ENCODE data around the gene OGFOD3.

The OGFOD3 gene

GRCh38 chr17:82353484-82353883, 64.9 kb downstream of the OGFOD3 start:
- Histone ChIP-seq H3K36me3 (replicated peaks; ENCODE audit: low read depth, low read length) (no peaks in the 10 kb centered on the region), H4K20me1 (ENCODE audit: insufficient read depth, low read length) (no peaks in the 10 kb centered on the region), H3K27ac (ENCODE audit: low read length) (no peak overlapping the region), H3K9ac (ENCODE audit: low read length) (no peak overlapping the region), H3K4me2 (ENCODE audit: low read length) (no peak overlapping the region), H3K9me3 (ENCODE audit: insufficient read depth, low read length) (no peaks in the 10 kb centered on the region), H3K4me1 (ENCODE audit: low read length) (peaks cover 56% of the 10 kb centered on the region), H3K27me3 (ENCODE audit: low read depth, low read length) (peaks cover 5% of the 10 kb centered on the region), H3K4me3 (ENCODE audit: low read length) (no peak overlapping the region), H3K79me2 (ENCODE audit: low read length) (no peaks in the 10 kb centered on the region), H2AFZ (ENCODE audit: low read depth, low read length) (no peak overlapping the region)
- TF ChIP-seq CTCF (IDR thresholded peaks at IDR 0.05; ENCODE audit: low read depth, low read length) (no peak), EZH2phosphoT487 (IDR thresholded peaks at IDR 0.05; ENCODE audit: low read depth) (no peak)

GRCh38 chr17:82351713-82352488, 66.5 kb downstream of the OGFOD3 start:
- H4K20me1 ChIP-seq (ENCODE audit: insufficient read depth, low read length) = no peaks in the 10 kb centered on the region
- peak overlapping the region; percentile 21; the same call in 1 of the 2 replicates for H3K4me3 ChIP-seq (ENCODE audit: low read length)
- H3K4me1 ChIP-seq (ENCODE audit: low read length) = peaks cover 40% of the 10 kb centered on the region
- no peaks in the 10 kb centered on the region for H3K9me3 ChIP-seq (ENCODE audit: insufficient read depth, low read length)
- TF ChIP-seq CTCF (IDR thresholded peaks at IDR 0.05; ENCODE audit: low read depth, low read length) = peak; percentile 91
- no peak for TF ChIP-seq EZH2phosphoT487 (IDR thresholded peaks at IDR 0.05; ENCODE audit: low read depth)
- peaks cover 8% of the 10 kb centered on the region for H3K27me3 ChIP-seq (ENCODE audit: low read depth, low read length)
- no peaks in the 10 kb centered on the region for H3K36me3 ChIP-seq (replicated peaks; ENCODE audit: low read depth, low read length)
- H2AFZ ChIP-seq (ENCODE audit: low read depth, low read length) = no peak overlapping the region
- H3K9ac ChIP-seq (ENCODE audit: low read length) = no peak overlapping the region
- no peak overlapping the region for H3K27ac ChIP-seq (ENCODE audit: low read length)
- no peaks in the 10 kb centered on the region for H3K79me2 ChIP-seq (ENCODE audit: low read length)
- H3K4me2 ChIP-seq (ENCODE audit: low read length) = peak overlapping the region; percentile 50

GRCh38 chr17:82351254-82351712, 67.1 kb downstream of the OGFOD3 start:
- Histone ChIP-seq H2AFZ (ENCODE audit: low read depth, low read length) (no peak overlapping the region), H3K9ac (ENCODE audit: low read length) (no peak overlapping the region), H3K4me3 (ENCODE audit: low read length) (peak overlapping the region; percentile 17), H3K27me3 (ENCODE audit: low read depth, low read length) (peaks cover 8% of the 10 kb centered on the region), H3K9me3 (ENCODE audit: insufficient read depth, low read length) (no peaks in the 10 kb centered on the region), H3K4me2 (ENCODE audit: low read length) (peak overlapping the region; percentile 39), H4K20me1 (ENCODE audit: insufficient read depth, low read length) (no peaks in the 10 kb centered on the region), H3K27ac (ENCODE audit: low read length) (no peak overlapping the region), H3K36me3 (replicated peaks; ENCODE audit: low read depth, low read length) (no peaks in the 10 kb centered on the region), H3K79me2 (ENCODE audit: low read length) (no peaks in the 10 kb centered on the region), H3K4me1 (ENCODE audit: low read length) (peaks cover 34% of the 10 kb centered on the region)
- TF ChIP-seq CTCF (IDR thresholded peaks at IDR 0.05; ENCODE audit: low read depth, low read length) (no peak), EZH2phosphoT487 (IDR thresholded peaks at IDR 0.05; ENCODE audit: low read depth) (no peak)

- Histone ChIP-seq H3K9ac (ENCODE audit: low read length) (no peak overlapping the region), H3K4me2 (ENCODE audit: low read length) (peak overlapping the region; percentile 39), H3K9me3 (ENCODE audit: insufficient read depth, low read length) (no peaks in the 10 kb centered on the region), H4K20me1 (ENCODE audit: insufficient read depth, low read length) (no peaks in the 10 kb centered on the region), H3K27me3 (ENCODE audit: low read depth, low read length) (peaks cover 8% of the 10 kb centered on the region), H3K4me1 (ENCODE audit: low read length) (peaks cover 34% of the 10 kb centered on the region), H3K36me3 (replicated peaks; ENCODE audit: low read depth, low read length) (no peaks in the 10 kb centered on the region), H3K27ac (ENCODE audit: low read length) (peak overlapping the region; percentile 22; the same call in 1 of the 2 replicates), H3K4me3 (ENCODE audit: low read length) (0 out of 2 replicates have a peak overlapping the region, but pooled peaks have one; percentile 6), H3K79me2 (ENCODE audit: low read length) (no peaks in the 10 kb centered on the region), H2AFZ (ENCODE audit: low read depth, low read length) (no peak overlapping the region)
- peak; percentile 35 for TF ChIP-seq CTCF (IDR thresholded peaks at IDR 0.05; ENCODE audit: low read depth, low read length)
- no peak for TF ChIP-seq EZH2phosphoT487 (IDR thresholded peaks at IDR 0.05; ENCODE audit: low read depth)
Measured at GRCh38 chr17:82350182-82351030, 68.0 kb downstream of the OGFOD3 start.
